Fibroblast of skin of back (primary cell): ENCODE measurements around the gene ITM2B.
"Not testable (repeated sequence)": the region's sequence is repeated elsewhere in the genome, so short reads cannot be mapped to it uniquely, and the experiment has no call there.

Source experiments
- DNase-seq: peaks from one replicate; pipeline ENCODE4 v3.0.0-alpha.2; 2013

The ITM2B gene

GRCh38 chr13:48224701-48225100 lies 8.3 kb upstream of the ITM2B start:
- DNase-seq, result no peak

GRCh38 chr13:48230541-48230940 lies 2.5 kb upstream of the ITM2B start:
- DNase-seq, result no peak

- no peak for DNase-seq
Measured at GRCh38 chr13:48231080-48231479, 1.9 kb upstream of the ITM2B start.

- DNase-seq, result no peak
Measured at GRCh38 chr13:48231933-48232332, 1.1 kb upstream of the ITM2B start.

- DNase-seq, result no peak
Measured at GRCh38 chr13:48232420-48233045, 473 bp upstream of the ITM2B start.

- peak; percentile 39 for DNase-seq
Measured at GRCh38 chr13:48233889-48234488, 983 bp downstream of the ITM2B start.

GRCh38 chr13:48234566-48235340 lies 1.7 kb downstream of the ITM2B start:
- peak; percentile 10 for DNase-seq

GRCh38 chr13:48235341-48236135 lies 2.5 kb downstream of the ITM2B start:
- DNase-seq, result peak; percentile 6

GRCh38 chr13:48236528-48237353 lies 3.7 kb downstream of the ITM2B start:
- DNase-seq, result no peak

- not testable (repeated sequence) for DNase-seq
Measured at GRCh38 chr13:48239369-48239768, 6.4 kb downstream of the ITM2B start.

- DNase-seq, result no peak
Measured at GRCh38 chr13:48241651-48242050, 8.6 kb downstream of the ITM2B start.

GRCh38 chr13:48242677-48243076 lies 9.7 kb downstream of the ITM2B start:
- no peak for DNase-seq

- DNase-seq, result no peak
Measured at GRCh38 chr13:48244159-48244558, 11.2 kb downstream of the ITM2B start.

GRCh38 chr13:48246102-48246501 lies 13.1 kb downstream of the ITM2B start:
- no peak for DNase-seq

- DNase-seq, result no peak
Measured at GRCh38 chr13:48249018-48249417, 16.0 kb downstream of the ITM2B start.

GRCh38 chr13:48251611-48252081 lies 18.6 kb downstream of the ITM2B start:
- peak; percentile 17 for DNase-seq

- DNase-seq, result no peak
Measured at GRCh38 chr13:48252176-48252575, 19.2 kb downstream of the ITM2B start.

- DNase-seq, result no peak
Measured at GRCh38 chr13:48253849-48254248, 20.8 kb downstream of the ITM2B start.

- DNase-seq, result no peak
Measured at GRCh38 chr13:48255090-48255489, 22.1 kb downstream of the ITM2B start.

- no peak for DNase-seq
Measured at GRCh38 chr13:48255954-48256353, 22.9 kb downstream of the ITM2B start.

GRCh38 chr13:48258002-48258401 lies 25.0 kb downstream of the ITM2B start:
- DNase-seq, result no peak

GRCh38 chr13:48258430-48258829 lies 25.4 kb downstream of the ITM2B start:
- no peak for DNase-seq
